Panc1 (cell line): ENCODE measurements around the gene GNAS-AS1. TPM values are rescaled to one million over a fixed set of nuclear protein-coding genes. Genes with fewer than 3 reads are reported as not detected.

Experiments used
- ATAC-seq: fragments of 200-7000 bp; cut with Tn5 transposase; 2 replicates; pipeline ENCODE4 v1.9.1; 2020; ENCODE audit warnings: mild to moderate bottlenecking, moderate library complexity
- BruUV-seq: library from RNA; stranded (reverse); fragments of 400-500 nt; replicated peaks from 2 replicates; lab custom pipeline; 2021; lab: Mats Ljungman, UMichigan
- CTCF ChIA-PET: fragments of 300-600 bp; sonication (Branson Sonifier 250); formaldehyde crosslinking; loops from one replicate; lab custom pipeline; 2022; ENCODE audit warnings: antibody characterized with exemption; lab: Charles Lee
- POLR2A ChIA-PET: fragments of 300-600 bp; sonication (Branson Sonifier 250); formaldehyde crosslinking; loops from one replicate; lab custom pipeline; 2022; ENCODE audit warnings: antibody characterized with exemption; lab: Charles Lee
- DNase-seq: peaks from one replicate; pipeline ENCODE4 v3.0.0-alpha.2; 2010; ENCODE audit warnings: low read depth, low spot score
- H3K27ac ChIP-seq: 2 replicates; pipeline ENCODE4 v1.5.1; 2011; ENCODE audit warnings: mild to moderate bottlenecking, low read length, inconsistent platforms
- H3K27me3 ChIP-seq: fragments of 200-500 bp; sonication (Bioruptor generic); 2 replicates; pipeline ENCODE4 v1.6.0; 2014; ENCODE audit warnings: low read length, inconsistent platforms; ENCODE audit not compliant: control insufficient read depth, insufficient read depth
- H3K36me3 ChIP-seq: fragments of 200-500 bp; sonication (Bioruptor generic); 2 replicates; pipeline ENCODE4 v1.5.1; 2014; ENCODE audit warnings: inconsistent platforms, mild to moderate bottlenecking, low read length, moderate library complexity; ENCODE audit not compliant: control insufficient read depth, insufficient read depth
- H3K4me1 ChIP-seq: 2 replicates; pipeline ENCODE4 v1.5.1; 2011; ENCODE audit warnings: inconsistent platforms, mild to moderate bottlenecking, low read length, moderate library complexity; ENCODE audit not compliant: control insufficient read depth, insufficient read depth
- H3K4me3 ChIP-seq, 2 experiments: 2 replicates each; pipeline ENCODE4 v1.5.1; 2011 to 2012; ENCODE audit warnings: low read depth in 2 of 2, low read length in 2 of 2, mild to moderate bottlenecking in 2 of 2, inconsistent platforms in 1 of 2, moderate library complexity in 1 of 2
- H3K9me3 ChIP-seq: fragments of 200-500 bp; sonication (Bioruptor generic); 2 replicates; pipeline ENCODE4 v1.5.1; 2014; ENCODE audit warnings: low read depth, mild to moderate bottlenecking, inconsistent platforms, low read length, moderate library complexity; ENCODE audit not compliant: control insufficient read depth, insufficient read depth
- CTCF ChIP-seq: fragments of 450-650 bp; IDR thresholded peaks from 2 replicates; pipeline ENCODE4 v1.5.1; 2017; ENCODE audit warnings: mild to moderate bottlenecking
- POLR2AphosphoS5 ChIP-seq: IDR thresholded peaks from 2 replicates; pipeline ENCODE4 v1.6.1; 2012; ENCODE audit warnings: mild to moderate bottlenecking, low read depth, low read length, moderate library complexity
- REST ChIP-seq, 2 experiments: IDR thresholded peaks; 2 replicates each; pipeline ENCODE4 v1.6.1; 2011 to 2012; ENCODE audit warnings: low read depth in 2 of 2, control low read depth in 1 of 2, low read length in 1 of 2, mild to moderate bottlenecking in 1 of 2, moderate library complexity in 1 of 2; ENCODE audit not compliant: insufficient read depth in 1 of 2
- SIN3A ChIP-seq: IDR thresholded peaks from 2 replicates; pipeline ENCODE4 v1.6.1; 2012; ENCODE audit warnings: low read depth, mild to moderate bottlenecking, low read length, moderate library complexity, borderline replicate concordance; ENCODE audit not compliant: insufficient read depth
- TCF7L2 ChIP-seq: IDR thresholded peaks from 2 replicates; pipeline ENCODE4 v1.6.1; 2011; ENCODE audit warnings: mild to moderate bottlenecking, low read depth, low read length, inconsistent platforms
- in situ Hi-C: cut with HindIII; loops from 2 replicates; pipeline ENCODE4 v1.10.0; 2016; ENCODE audit warnings: low sequenced_read_pairs, low pct_unique_long_range_greater_than_20kb
- intact Hi-C: fragments of 100-400 bp; cut with micrococcal nuclease; formaldehyde crosslinking; loops from one replicate; pipeline ENCODE4 v1.10.0; 2022; ENCODE audit not compliant: unreplicated experiment
- total RNA-seq: library from RNA; stranded (reverse); gene quantifications from one replicate; pipeline ENCODE4 v1.2.1, GENCODE V29; 2021; ENCODE audit not compliant: unreplicated experiment

GNAS-AS1 gene
- total RNA-seq, 1 experiment from 2014 or later = not detected

DNA sequence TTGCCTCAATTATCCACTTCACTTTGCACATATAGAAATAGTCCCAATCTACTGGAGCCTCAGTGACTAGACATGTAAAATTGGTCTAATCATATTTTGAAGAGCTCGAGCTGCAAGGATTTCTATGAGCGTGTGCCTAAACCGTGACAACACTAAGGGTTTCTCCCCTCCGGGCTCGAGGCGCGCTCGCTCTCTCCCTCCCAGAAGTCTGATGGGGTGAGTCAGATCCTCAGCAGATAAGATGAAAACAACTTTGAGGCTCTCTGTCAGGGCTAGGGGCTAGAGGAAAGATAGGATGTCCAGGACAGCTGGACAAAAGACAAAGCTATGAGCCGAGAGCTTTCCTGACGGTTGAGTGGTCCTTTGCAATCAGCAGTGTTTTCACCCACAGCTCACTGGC lies 16.8 kb downstream of the GNAS-AS1 start:
- ChIA-PET POLR2A (no interaction called here), CTCF (no interaction called here)
- Histone ChIP-seq H3K36me3 (no peaks in the 10 kb centered on the region), H3K4me3 (no peak overlapping the region), H3K9me3 (no peaks in the 10 kb centered on the region), H3K4me1 (0 out of 2 replicates have a peak, but pooled peaks cover under 1% of the 10 kb centered on the region), H3K27ac (no peak overlapping the region), H3K27me3 (peaks cover 14% of the 10 kb centered on the region)
- DNase-seq (no peak), ATAC-seq (no peak)
- in situ Hi-C loops = no loop called here
- TF ChIP-seq POLR2AphosphoS5 (no peak), TCF7L2 (no peak), CTCF (no peak), SIN3A (no peak), REST (IDR thresholded peaks at IDR 0.05; ENCODE audit: insufficient read depth in 1 of 2, low read depth in 2 of 2, low read length in 1 of 2) (no peak)
- BruUV-seq = no TSS peak
- intact Hi-C loops = no loop called here

- no peak for DNase-seq
- intact Hi-C loops (no loop called here), in situ Hi-C loops (no loop called here)
- peaks cover 14% of the 10 kb centered on the region for H3K27me3 ChIP-seq
- H3K4me1 ChIP-seq = no peaks in the 10 kb centered on the region
- no peak overlapping the region for H3K4me3 ChIP-seq
- CTCF ChIA-PET = no interaction called here
- TF ChIP-seq REST (IDR thresholded peaks at IDR 0.05; ENCODE audit: insufficient read depth in 1 of 2, low read depth in 2 of 2, low read length in 1 of 2) = no peak
- no TSS peak for BruUV-seq
- POLR2A ChIA-PET = no interaction called here
- no peaks in the 10 kb centered on the region for H3K36me3 ChIP-seq
- ATAC-seq = no peak
- no peaks in the 10 kb centered on the region for H3K9me3 ChIP-seq
- no peak overlapping the region for H3K27ac ChIP-seq
Measured at GRCh38 chr20:58832457-58832856, 18.2 kb downstream of the GNAS-AS1 start.
